ENCODE results near the gene ME3.

GRCh38 chr11:86453290-86454030 is 219.0 kb downstream of the ME3 start:
- TF ChIP-seq, protein P1, sequence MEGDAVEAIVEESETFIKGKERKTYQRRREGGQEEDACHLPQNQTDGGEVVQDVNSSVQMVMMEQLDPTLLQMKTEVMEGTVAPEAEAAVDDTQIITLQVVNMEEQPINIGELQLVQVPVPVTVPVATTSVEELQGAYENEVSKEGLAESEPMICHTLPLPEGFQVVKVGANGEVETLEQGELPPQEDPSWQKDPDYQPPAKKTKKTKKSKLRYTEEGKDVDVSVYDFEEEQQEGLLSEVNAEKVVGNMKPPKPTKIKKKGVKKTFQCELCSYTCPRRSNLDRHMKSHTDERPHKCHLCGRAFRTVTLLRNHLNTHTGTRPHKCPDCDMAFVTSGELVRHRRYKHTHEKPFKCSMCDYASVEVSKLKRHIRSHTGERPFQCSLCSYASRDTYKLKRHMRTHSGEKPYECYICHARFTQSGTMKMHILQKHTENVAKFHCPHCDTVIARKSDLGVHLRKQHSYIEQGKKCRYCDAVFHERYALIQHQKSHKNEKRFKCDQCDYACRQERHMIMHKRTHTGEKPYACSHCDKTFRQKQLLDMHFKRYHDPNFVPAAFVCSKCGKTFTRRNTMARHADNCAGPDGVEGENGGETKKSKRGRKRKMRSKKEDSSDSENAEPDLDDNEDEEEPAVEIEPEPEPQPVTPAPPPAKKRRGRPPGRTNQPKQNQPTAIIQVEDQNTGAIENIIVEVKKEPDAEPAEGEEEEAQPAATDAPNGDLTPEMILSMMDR (IDR thresholded peaks at IDR 0.05) = no peak
- TF ChIP-seq POLR2A (IDR thresholded peaks at IDR 0.05) = no peak
